ACC112 (cell line): ENCODE data around the gene RNF144A.

Experiments
- H2AFZ ChIP-seq: fragments of 200-600 bp; sonication (generic); one replicate; pipeline ENCODE4 v1.6.0; 2017; ENCODE audit warnings: antibody characterized with exemption, low read length; ENCODE audit not compliant: unreplicated experiment
- H3K27ac ChIP-seq: fragments of 200-600 bp; sonication (generic); 2 replicates; pipeline ENCODE4 v1.5.1; 2014; ENCODE audit warnings: low read depth, mild to moderate bottlenecking, antibody characterized with exemption, low read length, moderate library complexity
- H3K27me3 ChIP-seq: fragments of 200-600 bp; sonication (generic); 2 replicates; pipeline ENCODE4 v1.6.1; 2014; ENCODE audit warnings: mild to moderate bottlenecking, antibody characterized with exemption, low read length, moderate library complexity, mixed read lengths; ENCODE audit not compliant: insufficient read depth
- H3K36me3 ChIP-seq: fragments of 200-600 bp; sonication (generic); 2 replicates; pipeline ENCODE4 v1.6.1; 2016; ENCODE audit warnings: mild to moderate bottlenecking, antibody characterized with exemption, low read length, moderate library complexity, mixed read lengths; ENCODE audit not compliant: insufficient read depth
- H3K4me1 ChIP-seq: fragments of 200-600 bp; sonication (generic); one replicate; pipeline ENCODE4 v1.6.1; 2016; ENCODE audit warnings: low read length, mixed read lengths; ENCODE audit not compliant: insufficient read depth, unreplicated experiment, control insufficient read depth
- H3K4me3 ChIP-seq: fragments of 200-600 bp; sonication (generic); 2 replicates; pipeline ENCODE4 v1.5.1; 2014; ENCODE audit warnings: mild to moderate bottlenecking, low read depth, low read length
- H3K79me2 ChIP-seq: fragments of 200-600 bp; sonication (generic); one replicate; pipeline ENCODE4 v1.6.0; 2016; ENCODE audit warnings: low read length; ENCODE audit not compliant: control insufficient read depth, unreplicated experiment, insufficient read depth

RNF144A gene

DNA sequence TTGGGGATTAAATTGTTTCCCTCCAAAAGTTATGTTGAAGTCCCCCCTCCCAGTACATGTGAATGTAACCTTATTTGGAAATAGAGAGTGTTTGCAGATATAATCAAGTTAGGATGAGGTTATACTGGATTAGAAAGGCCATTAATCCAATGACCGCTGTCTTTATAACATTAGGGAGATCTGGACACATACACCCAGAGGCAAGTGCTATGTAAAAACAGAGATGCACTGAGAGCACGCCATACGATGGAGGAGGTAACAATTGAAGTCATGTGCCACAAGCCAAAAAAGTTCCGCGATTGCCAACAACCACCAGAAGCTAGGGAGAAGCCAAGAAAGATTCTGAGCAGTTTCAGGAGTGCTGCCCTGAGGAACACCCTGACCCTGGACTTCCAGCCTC, 153.3 kb downstream of the RNF144A start:
- H2AFZ ChIP-seq = no peak overlapping the region
- H3K27ac ChIP-seq = no peak overlapping the region
- H3K4me3 ChIP-seq = no peak overlapping the region
- H3K36me3 ChIP-seq = no peaks in the 10 kb centered on the region
- no peaks in the 10 kb centered on the region for H3K4me1 ChIP-seq
- H3K27me3 ChIP-seq = peaks cover 32% of the 10 kb centered on the region
- H3K79me2 ChIP-seq = no peaks in the 10 kb centered on the region

- H3K27me3 ChIP-seq = peaks cover 32% of the 10 kb centered on the region
Observed at GRCh38 chr2:7071154-7071553, 153.9 kb downstream of the RNF144A start.

DNA sequence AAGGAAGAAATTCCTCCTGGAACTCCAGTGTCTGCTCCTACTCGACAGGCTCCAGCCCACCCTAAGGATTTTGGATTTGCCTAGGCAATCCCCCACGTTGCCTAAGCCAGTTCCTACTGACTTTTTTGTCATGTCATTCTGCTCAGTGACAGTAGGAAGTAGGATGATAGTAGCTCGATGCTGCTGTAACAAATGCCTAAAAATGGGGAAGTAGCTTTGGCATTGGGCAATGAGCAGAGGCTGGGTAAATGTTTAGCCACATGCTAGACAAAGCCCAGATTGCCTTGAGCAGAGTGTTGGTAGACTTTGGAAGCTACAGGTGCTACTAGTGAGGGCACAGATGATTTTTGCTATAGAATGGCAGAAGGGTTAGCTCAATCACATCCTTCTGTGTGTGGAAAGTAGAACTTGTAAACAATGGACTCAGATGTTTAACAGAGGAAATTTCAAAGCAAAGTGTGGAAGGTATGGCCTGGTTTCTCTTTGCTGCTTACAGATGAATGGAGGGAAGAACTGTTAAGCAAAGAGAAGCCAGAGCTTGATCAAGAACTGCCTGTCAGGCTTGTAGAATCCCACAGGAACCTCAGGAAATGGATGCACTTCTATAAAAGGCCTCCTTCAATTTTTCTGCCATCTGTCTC, 154.8 kb downstream of the RNF144A start:
- Histone ChIP-seq H3K36me3 (no peaks in the 10 kb centered on the region), H3K27me3 (peaks cover 24% of the 10 kb centered on the region), H3K79me2 (no peaks in the 10 kb centered on the region), H3K4me1 (no peaks in the 10 kb centered on the region), H2AFZ (no peak overlapping the region), H3K27ac (no peak overlapping the region), H3K4me3 (no peak overlapping the region)

More at GRCh38 chr2:7071154-7071553, 153.9 kb downstream of the RNF144A start:
- Histone ChIP-seq H3K4me1 (no peaks in the 10 kb centered on the region), H3K4me3 (no peak overlapping the region), H3K27ac (no peak overlapping the region), H3K79me2 (no peaks in the 10 kb centered on the region), H3K36me3 (no peaks in the 10 kb centered on the region), H2AFZ (no peak overlapping the region)

DNA sequence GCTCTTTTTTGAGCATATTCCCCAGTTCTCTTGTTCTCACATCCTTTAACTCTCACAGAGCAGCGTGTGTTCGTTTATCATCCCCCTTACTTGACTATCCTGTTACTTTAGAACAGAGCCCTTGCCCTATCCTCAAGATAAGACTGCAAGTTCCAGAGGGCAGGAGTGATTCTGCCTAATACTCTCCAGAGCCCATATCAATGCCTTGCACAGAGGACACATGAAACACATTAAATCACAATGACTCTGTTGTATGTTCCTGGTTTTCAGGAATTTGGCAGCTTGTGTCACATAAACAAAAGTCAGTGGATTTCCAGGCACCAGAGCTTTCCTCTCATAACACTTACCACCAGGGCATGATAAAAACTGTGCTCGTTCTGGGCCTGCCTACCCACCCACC, 156.7 kb downstream of the RNF144A start:
- no peaks in the 10 kb centered on the region for H3K79me2 ChIP-seq
- no peak overlapping the region for H3K4me3 ChIP-seq
- H3K27ac ChIP-seq = no peak overlapping the region
- H3K4me1 ChIP-seq = no peaks in the 10 kb centered on the region
- no peaks in the 10 kb centered on the region for H3K36me3 ChIP-seq
- H2AFZ ChIP-seq = no peak overlapping the region
- peaks cover 5% of the 10 kb centered on the region; the same call in 1 of the 2 replicates for H3K27me3 ChIP-seq

DNA sequence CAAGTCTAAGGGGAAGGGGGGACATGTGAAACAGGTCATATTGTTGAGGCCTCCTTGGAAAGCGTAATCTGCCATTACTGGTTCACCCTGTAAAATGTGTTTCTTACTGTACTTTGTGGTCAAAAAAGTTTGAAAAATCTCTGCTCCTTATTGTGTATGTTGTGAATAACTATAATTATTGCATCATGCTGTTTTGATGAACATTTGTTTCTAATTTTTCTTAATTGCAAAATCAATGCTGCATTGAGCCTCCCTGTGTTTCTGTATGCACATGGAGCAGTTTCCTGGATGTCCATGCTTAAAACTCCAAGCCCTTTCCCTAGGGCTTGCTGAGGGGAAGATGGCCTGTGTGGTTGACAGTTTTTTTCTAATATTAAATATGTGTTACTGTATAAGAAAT, 158.6 kb downstream of the RNF144A start:
- Histone ChIP-seq H3K4me1 (no peaks in the 10 kb centered on the region), H3K4me3 (no peak overlapping the region), H3K27ac (no peak overlapping the region), H3K36me3 (no peaks in the 10 kb centered on the region), H2AFZ (no peak overlapping the region), H3K27me3 (0 out of 2 replicates have a peak, but pooled peaks cover 3% of the 10 kb centered on the region), H3K79me2 (no peaks in the 10 kb centered on the region)

GRCh38 chr2:7077660-7078267, 160.6 kb downstream of the RNF144A start:
- no peaks in the 10 kb centered on the region for H3K4me1 ChIP-seq
- no peak overlapping the region for H3K27ac ChIP-seq
- H3K27me3 ChIP-seq = 0 out of 2 replicates have a peak, but pooled peaks cover 3% of the 10 kb centered on the region
- H3K4me3 ChIP-seq = no peak overlapping the region
- no peak overlapping the region for H2AFZ ChIP-seq
- H3K79me2 ChIP-seq = no peaks in the 10 kb centered on the region
- H3K36me3 ChIP-seq = no peaks in the 10 kb centered on the region

DNA sequence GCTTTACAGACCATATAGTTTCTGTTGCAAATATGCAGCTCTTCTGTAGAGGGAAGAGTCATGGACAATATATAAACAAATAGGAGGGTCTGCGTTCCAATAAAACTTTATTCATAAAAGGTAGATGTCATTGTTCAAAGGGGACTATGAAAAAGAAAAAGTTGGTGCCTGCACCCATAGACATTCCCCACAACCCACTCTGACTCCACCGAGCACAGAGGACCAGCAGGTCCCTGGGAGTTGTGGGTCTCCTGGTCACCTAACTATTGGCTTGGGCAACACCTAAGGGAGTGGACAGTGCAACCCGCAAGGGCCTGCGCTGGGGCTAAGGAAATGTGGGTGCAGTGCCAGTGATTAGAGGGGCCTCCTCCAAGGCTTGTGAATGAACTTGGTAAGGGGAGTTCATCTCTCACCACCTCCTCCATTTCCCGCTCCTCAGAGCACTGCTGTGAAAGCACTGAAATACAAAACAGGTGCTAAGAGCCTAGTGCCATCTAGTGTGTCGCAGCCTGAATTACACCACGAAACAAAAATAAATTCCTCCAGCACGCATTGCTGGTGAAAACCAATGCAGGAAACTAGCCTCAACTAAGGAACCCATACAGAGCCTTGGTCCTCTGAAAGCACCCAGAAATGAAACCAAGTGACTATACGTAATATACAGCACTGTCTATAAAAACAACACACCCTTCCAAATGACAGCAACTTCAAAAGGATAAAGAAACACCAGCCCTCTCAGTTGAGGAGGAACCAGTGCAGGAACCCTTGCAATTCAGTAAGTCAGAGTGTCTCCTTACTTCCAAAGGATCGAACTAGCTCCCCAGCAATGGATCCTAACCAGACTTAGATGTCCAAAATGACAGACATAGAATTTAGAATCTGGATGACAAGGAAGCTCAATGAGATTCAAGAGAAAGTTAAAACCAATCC, 166.6 kb downstream of the RNF144A start:
- no peaks in the 10 kb centered on the region for H3K79me2 ChIP-seq
- H3K36me3 ChIP-seq = no peaks in the 10 kb centered on the region
- peaks cover 26% of the 10 kb centered on the region; the same call in 1 of the 2 replicates for H3K27me3 ChIP-seq
- H2AFZ ChIP-seq = no peak overlapping the region
- H3K4me3 ChIP-seq = no peak overlapping the region
- H3K4me1 ChIP-seq = no peaks in the 10 kb centered on the region
- H3K27ac ChIP-seq = no peak overlapping the region

GRCh38 chr2:7084601-7085000, 167.4 kb downstream of the RNF144A start:
- no peak overlapping the region for H2AFZ ChIP-seq
- H3K79me2 ChIP-seq = no peaks in the 10 kb centered on the region
- no peaks in the 10 kb centered on the region for H3K36me3 ChIP-seq
- no peak overlapping the region for H3K4me3 ChIP-seq
- no peak overlapping the region for H3K27ac ChIP-seq
- H3K27me3 ChIP-seq = peaks cover 27% of the 10 kb centered on the region; the same call in 1 of the 2 replicates
- H3K4me1 ChIP-seq = no peaks in the 10 kb centered on the region

DNA sequence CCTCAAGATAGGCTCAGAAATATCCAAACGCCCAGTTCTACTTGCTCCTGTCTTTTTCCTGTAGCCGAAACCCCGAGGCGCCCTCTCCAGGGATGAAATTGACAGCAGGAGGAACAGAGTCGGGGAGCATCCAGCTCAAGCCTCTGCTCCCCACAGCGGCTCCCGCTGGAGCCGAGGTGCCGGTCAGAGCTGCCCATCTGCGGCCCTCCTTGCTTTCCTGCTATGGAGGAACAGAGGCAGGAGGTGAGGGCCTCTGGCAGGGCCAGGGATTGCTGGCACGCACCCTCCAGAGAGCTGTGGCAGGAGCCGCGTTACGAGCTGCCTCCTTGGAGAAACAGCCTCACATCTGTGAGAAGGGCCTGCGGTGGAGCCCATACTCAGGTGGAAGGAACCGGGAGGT, 172.1 kb downstream of the RNF144A start:
- Histone ChIP-seq H3K36me3 (no peaks in the 10 kb centered on the region), H3K4me1 (no peaks in the 10 kb centered on the region), H3K79me2 (no peaks in the 10 kb centered on the region), H2AFZ (no peak overlapping the region), H3K4me3 (no peak overlapping the region), H3K27ac (no peak overlapping the region), H3K27me3 (peaks cover 34% of the 10 kb centered on the region; the same call in 1 of the 2 replicates)

DNA sequence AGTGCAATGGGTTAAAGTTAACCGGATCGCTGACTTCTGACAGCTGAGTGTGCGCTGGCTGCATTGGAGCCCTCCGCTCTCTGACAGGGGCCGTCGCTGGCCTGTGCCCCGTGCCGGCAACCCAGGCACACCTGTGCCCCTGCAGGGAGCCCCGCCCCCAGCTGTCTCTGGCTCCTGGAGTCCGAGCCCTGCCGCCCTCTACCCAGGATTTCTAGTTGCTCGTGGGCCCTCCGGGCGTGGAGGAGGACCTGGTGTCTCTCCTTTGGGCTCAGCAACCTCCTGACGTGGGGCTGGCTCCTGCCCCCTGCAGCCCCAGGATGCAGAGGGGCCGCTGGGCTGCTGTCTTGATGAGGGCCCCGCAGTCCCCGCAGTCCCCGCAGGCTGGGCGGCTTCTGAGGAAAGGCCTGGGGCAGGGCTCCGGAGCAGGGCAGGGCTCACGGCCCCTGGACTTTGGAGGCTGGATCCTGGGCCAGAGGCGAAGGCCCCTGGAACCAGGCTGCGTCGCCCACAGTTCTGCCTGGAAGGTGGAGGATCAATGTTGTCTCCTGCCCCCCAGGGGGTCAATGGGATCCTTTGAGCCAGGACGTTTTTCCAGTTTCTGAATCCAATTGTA, 172.8 kb downstream of the RNF144A start:
- Histone ChIP-seq H3K79me2 (no peaks in the 10 kb centered on the region), H2AFZ (no peak overlapping the region), H3K36me3 (no peaks in the 10 kb centered on the region), H3K4me1 (no peaks in the 10 kb centered on the region), H3K27me3 (peaks cover 34% of the 10 kb centered on the region; the same call in 1 of the 2 replicates), H3K4me3 (no peak overlapping the region), H3K27ac (no peak overlapping the region)
